MM.1S (cell line): ENCODE measurements around the gene ZNF853.

ENCODE experiments used
- DNase-seq: peaks from one replicate; pipeline ENCODE4 v3.0.0-alpha.2; 2015
- H2AFZ ChIP-seq: fragments of 300-600 bp; sonication (generic); 2 replicates; pipeline ENCODE4 v1.6.0; 2016; ENCODE audit warnings: antibody characterized with exemption, low read length
- H3F3A ChIP-seq: fragments of 300-600 bp; sonication (generic); 2 replicates; pipeline ENCODE4 v1.6.1; 2016; ENCODE audit warnings: mild to moderate bottlenecking, antibody characterized with exemption, low read length, moderate library complexity, mixed read lengths; ENCODE audit not compliant: insufficient read depth
- H3K27ac ChIP-seq: fragments of 300-600 bp; sonication (generic); 2 replicates; pipeline ENCODE4 v1.5.1; 2016; ENCODE audit warnings: mild to moderate bottlenecking, low read length
- H3K27me3 ChIP-seq: fragments of 300-600 bp; sonication (generic); replicated peaks from 2 replicates; pipeline ENCODE4 v1.6.0; 2016; ENCODE audit warnings: low read length; ENCODE audit not compliant: insufficient read depth
- H3K36me3 ChIP-seq: fragments of 300-600 bp; sonication (generic); replicated peaks from 2 replicates; pipeline ENCODE4 v1.6.1; 2016; ENCODE audit warnings: mild to moderate bottlenecking, low read length, mixed read lengths; ENCODE audit not compliant: insufficient read depth
- H3K4me1 ChIP-seq: fragments of 300-600 bp; sonication (generic); 2 replicates; pipeline ENCODE4 v1.6.1; 2016; ENCODE audit warnings: low read length, mixed read lengths
- H3K4me2 ChIP-seq: fragments of 300-600 bp; sonication (generic); 2 replicates; pipeline ENCODE4 v1.6.0; 2016; ENCODE audit warnings: low read depth, low read length
- H3K4me3 ChIP-seq: fragments of 300-600 bp; sonication (generic); 2 replicates; pipeline ENCODE4 v1.5.1; 2016; ENCODE audit warnings: low read length, mixed read lengths
- H3K79me2 ChIP-seq: fragments of 300-600 bp; sonication (generic); 2 replicates; pipeline ENCODE4 v1.6.1; 2016; ENCODE audit warnings: mixed run types, low read length, mixed read lengths
- H3K9ac ChIP-seq: fragments of 300-600 bp; sonication (generic); 2 replicates; pipeline ENCODE4 v1.6.1; 2016; ENCODE audit warnings: low read length, mixed read lengths
- H3K9me2 ChIP-seq: fragments of 300-600 bp; sonication (generic); replicated peaks from 2 replicates; pipeline ENCODE4 v1.6.1; 2016; ENCODE audit warnings: mild to moderate bottlenecking, low read length, mixed read lengths; ENCODE audit not compliant: insufficient read depth
- H3K9me3 ChIP-seq: fragments of 300-600 bp; sonication (generic); replicated peaks from 2 replicates; pipeline ENCODE4 v1.6.1; 2016; ENCODE audit warnings: mild to moderate bottlenecking, low read length, mixed read lengths; ENCODE audit not compliant: insufficient read depth
- H4K20me1 ChIP-seq: fragments of 300-600 bp; sonication (generic); 2 replicates; pipeline ENCODE4 v1.6.1; 2016; ENCODE audit warnings: mild to moderate bottlenecking, low read length, moderate library complexity, mixed read lengths; ENCODE audit not compliant: insufficient read depth
- EZH2 ChIP-seq: fragments of 300-600 bp; sonication (generic); optimal IDR thresholded peaks from 2 replicates; pipeline ENCODE3; 2017; ENCODE audit warnings: low read depth, mild to moderate bottlenecking, antibody characterized with exemption, low read length, mixed read lengths
- EZH2phosphoT487 ChIP-seq: fragments of 300-600 bp; sonication (generic); IDR thresholded peaks from 2 replicates; pipeline ENCODE4 v1.6.1; 2018; ENCODE audit warnings: antibody characterized with exemption, low read length
- TF ChIP-seq, protein P1 (sequence below): fragments of 300-600 bp; sonication (generic); IDR thresholded peaks from 2 replicates; pipeline ENCODE4 v1.5.1; 2016; ENCODE audit warnings: antibody characterized with exemption, low read length, mixed read lengths

Gene ZNF853

DNA sequence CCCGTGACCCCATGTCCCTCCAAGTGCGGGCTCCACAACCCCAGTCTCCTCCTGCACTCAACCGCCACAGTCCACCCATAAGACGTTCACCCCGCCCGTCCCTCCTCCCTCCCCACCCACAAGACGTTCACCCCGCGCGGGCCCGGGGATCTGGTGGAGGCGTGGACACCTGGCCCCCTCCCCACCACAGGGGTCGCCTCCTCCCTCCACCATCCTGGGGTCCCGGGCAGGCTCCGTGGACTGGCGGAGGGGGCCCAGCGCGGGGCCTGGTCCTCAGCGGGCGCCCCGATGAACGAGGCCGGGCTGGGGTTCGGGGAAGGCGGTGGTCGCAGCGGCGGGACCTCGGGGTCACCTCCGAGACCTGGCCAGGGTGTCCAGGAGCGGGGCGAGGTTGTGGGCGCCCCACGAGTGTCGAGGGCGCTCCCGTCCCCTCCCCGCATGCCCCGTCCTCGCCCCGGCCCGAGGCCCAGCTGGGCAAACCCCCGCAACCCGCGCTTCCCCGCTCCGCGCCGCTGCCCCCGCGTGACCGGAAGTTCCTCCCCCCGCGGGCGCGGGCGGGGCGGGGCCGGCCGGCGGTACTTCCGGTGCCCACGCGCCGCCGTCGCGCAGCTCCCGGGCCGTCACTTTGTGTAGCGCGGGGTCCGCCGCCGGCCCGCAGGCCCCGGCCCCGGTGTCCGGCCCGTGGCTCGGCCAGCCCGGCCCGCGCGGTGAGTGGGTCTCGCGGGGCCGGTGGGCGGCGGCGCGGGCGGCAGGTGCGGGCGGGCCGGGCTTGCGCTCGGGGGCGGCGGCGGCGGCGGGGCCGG lies 21.5 kb downstream of the ZNF853 start, which contains the start of gene ZNF316:
ZNF316 (plus strand) TSS at position 578 of the 803 bp plus-strand sequence. CDS start 5,092 bp downstream, outside the sequence.
- Histone ChIP-seq H4K20me1 (no peaks in the 10 kb centered on the region), H3K9me3 (no peaks in the 10 kb centered on the region), H3K9me2 (no peaks in the 10 kb centered on the region), H3K27me3 (no peaks in the 10 kb centered on the region), H3K36me3 (no peaks in the 10 kb centered on the region; the same call in 1 of the 2 replicates), H3K4me2 (peak within 1 kb of the TSS; percentile 94), H3K27ac (no peak within 1 kb of the TSS), H3K9ac (peak within 1 kb of the TSS; percentile 74), H3F3A (no peaks in the 10 kb centered on the region), H3K4me1 (no peaks in the 10 kb centered on the region), H2AFZ (peak within 1 kb of the TSS; percentile 97), H3K79me2 (peaks cover 27% of the 10 kb centered on the region), H3K4me3 (peak within 1 kb of the TSS; percentile 82)
- DNase-seq: peak; percentile 47
- TF ChIP-seq EZH2: no peak
- no peak for TF ChIP-seq EZH2phosphoT487
- TF ChIP-seq, protein P1, sequence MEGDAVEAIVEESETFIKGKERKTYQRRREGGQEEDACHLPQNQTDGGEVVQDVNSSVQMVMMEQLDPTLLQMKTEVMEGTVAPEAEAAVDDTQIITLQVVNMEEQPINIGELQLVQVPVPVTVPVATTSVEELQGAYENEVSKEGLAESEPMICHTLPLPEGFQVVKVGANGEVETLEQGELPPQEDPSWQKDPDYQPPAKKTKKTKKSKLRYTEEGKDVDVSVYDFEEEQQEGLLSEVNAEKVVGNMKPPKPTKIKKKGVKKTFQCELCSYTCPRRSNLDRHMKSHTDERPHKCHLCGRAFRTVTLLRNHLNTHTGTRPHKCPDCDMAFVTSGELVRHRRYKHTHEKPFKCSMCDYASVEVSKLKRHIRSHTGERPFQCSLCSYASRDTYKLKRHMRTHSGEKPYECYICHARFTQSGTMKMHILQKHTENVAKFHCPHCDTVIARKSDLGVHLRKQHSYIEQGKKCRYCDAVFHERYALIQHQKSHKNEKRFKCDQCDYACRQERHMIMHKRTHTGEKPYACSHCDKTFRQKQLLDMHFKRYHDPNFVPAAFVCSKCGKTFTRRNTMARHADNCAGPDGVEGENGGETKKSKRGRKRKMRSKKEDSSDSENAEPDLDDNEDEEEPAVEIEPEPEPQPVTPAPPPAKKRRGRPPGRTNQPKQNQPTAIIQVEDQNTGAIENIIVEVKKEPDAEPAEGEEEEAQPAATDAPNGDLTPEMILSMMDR: no peak

DNA sequence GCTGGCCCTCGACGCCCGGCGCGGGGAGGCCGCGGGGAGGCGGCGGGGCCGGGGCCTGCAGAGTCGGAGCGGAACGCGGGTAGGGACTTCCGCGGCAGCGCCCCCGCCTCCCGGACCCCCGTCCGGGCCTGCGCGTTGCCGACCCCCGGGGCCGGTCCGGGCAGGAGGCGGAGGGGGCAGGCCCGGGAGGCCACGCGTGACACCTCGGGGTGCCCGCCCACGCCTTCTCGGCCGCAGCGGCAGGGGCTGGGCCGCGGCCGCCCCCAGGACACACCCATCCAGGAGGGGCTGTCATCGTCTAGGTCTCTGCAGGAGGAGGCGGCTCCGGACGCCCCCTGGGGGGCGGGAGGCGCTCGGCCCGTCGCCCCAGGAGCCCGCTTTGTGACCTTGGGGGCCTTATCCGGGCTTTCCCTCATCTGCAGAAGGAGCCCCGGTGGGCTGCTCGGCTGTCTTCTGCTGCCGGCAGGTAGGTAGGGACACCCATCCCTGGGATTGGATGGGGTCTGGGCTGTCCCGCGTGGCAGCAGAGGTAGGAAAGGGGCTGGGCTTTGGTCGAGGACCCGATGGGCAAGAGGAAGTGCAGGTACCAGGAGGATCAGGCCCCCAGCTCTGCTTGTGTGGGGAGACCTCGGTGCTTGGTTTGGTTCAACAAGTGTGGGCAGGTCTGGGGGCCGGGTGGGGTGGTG lies 22.3 kb downstream of the ZNF853 start:
- Histone ChIP-seq H3K9me3 (no peaks in the 10 kb centered on the region), H3K36me3 (no peaks in the 10 kb centered on the region; the same call in 1 of the 2 replicates), H3K4me3 (peak overlapping the region; percentile 69), H3K27ac (no peak overlapping the region), H3F3A (no peaks in the 10 kb centered on the region), H2AFZ (0 out of 2 replicates have a peak overlapping the region, but pooled peaks have one; percentile 35), H3K4me2 (peak overlapping the region; percentile 86), H3K4me1 (no peaks in the 10 kb centered on the region), H3K27me3 (no peaks in the 10 kb centered on the region), H4K20me1 (no peaks in the 10 kb centered on the region), H3K9me2 (no peaks in the 10 kb centered on the region), H3K79me2 (peaks cover 27% of the 10 kb centered on the region), H3K9ac (peak overlapping the region; percentile 51; the same call in 1 of the 2 replicates)
- TF ChIP-seq EZH2phosphoT487: no peak
- TF ChIP-seq, protein P1: peak; percentile 46
- peak; percentile 45 for DNase-seq

DNA sequence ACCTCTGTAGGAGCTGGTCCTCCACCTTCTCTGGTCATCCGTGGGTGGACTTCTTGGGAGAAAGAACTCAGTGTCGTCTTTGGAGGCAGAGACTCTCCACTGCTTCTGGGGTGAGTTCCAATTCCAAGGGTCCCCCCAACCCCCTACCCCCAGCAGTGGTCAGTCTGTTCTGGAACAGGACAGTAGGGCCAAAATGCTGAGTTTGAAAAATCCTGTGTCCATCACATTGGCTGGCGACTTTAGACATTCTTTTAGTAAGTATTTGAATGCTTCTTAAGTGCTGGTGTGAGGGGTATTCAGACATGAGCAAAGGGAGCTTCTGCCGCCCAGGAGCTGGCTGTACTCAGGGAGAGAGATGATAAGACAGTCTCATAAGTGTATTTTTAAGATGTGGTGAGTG lies 23.6 kb downstream of the ZNF853 start:
- no peak for TF ChIP-seq EZH2phosphoT487
- TF ChIP-seq EZH2: no peak
- TF ChIP-seq, protein P1: no peak
- no peak for DNase-seq
- H3K27ac ChIP-seq: no peak overlapping the region
- H3F3A ChIP-seq: no peaks in the 10 kb centered on the region
- no peaks in the 10 kb centered on the region for H3K27me3 ChIP-seq
- no peak overlapping the region for H2AFZ ChIP-seq
- H3K4me2 ChIP-seq: no peak overlapping the region
- H3K9me3 ChIP-seq: no peaks in the 10 kb centered on the region
- no peaks in the 10 kb centered on the region for H3K9me2 ChIP-seq
- H3K9ac ChIP-seq: no peak overlapping the region
- H4K20me1 ChIP-seq: no peaks in the 10 kb centered on the region
- H3K4me1 ChIP-seq: no peaks in the 10 kb centered on the region
- H3K36me3 ChIP-seq: no peaks in the 10 kb centered on the region; the same call in 1 of the 2 replicates
- peaks cover 27% of the 10 kb centered on the region for H3K79me2 ChIP-seq
- no peak overlapping the region for H3K4me3 ChIP-seq
